Measurements from ENCODE around the gene GPBP1. TPM values are rescaled to one million over a fixed set of nuclear protein-coding genes. Genes with fewer than 3 reads are reported as not detected.

GPBP1 gene
- polyA plus RNA-seq, 1 of the 3 experiments (the other 2 are of a cell fraction), result 11.4 TPM

GRCh38 chr5:57244331-57244730, 70.5 kb downstream of the GPBP1 start:
- peaks cover 11 to 50% of the 10 kb centered on the region in 2 experiments for H3K36me3 ChIP-seq (replicated peaks in 1 of 2; ENCODE audit: control insufficient read depth in 1 of 2, insufficient read depth in 2 of 2, low read length in 1 of 2)
- no peak overlapping the region for H3K9ac ChIP-seq
- no peak overlapping the region for H3K27ac ChIP-seq (ENCODE audit: low read depth in 2 of 2, low read length in 1 of 2)
- H3K4me1 ChIP-seq (ENCODE audit: control insufficient read depth in 1 of 2, insufficient read depth in 2 of 2, low read depth in 1 of 2, low read length in 1 of 2), result no peaks in the 10 kb centered on the region
- DNase-seq, result no peak
- H3K4me3 ChIP-seq (ENCODE audit: low read depth in 2 of 2, low read length in 1 of 2), result no peak overlapping the region
- peaks cover 5% of the 10 kb centered on the region for H3K79me2 ChIP-seq (ENCODE audit: insufficient read depth)
- H2AFZ ChIP-seq (ENCODE audit: low read depth), result no peak overlapping the region
- H3F3A ChIP-seq (replicated peaks; ENCODE audit: insufficient read depth), result peaks cover 8% of the 10 kb centered on the region
- TF ChIP-seq TEAD4 (IDR thresholded peaks at IDR 0.05; ENCODE audit: borderline replicate concordance, insufficient read depth) (no peak), FOXJ3 (CRISPR knock-in tag; IDR thresholded peaks at IDR 0.05) (no peak), GATA2 (CRISPR knock-in tag; IDR thresholded peaks at IDR 0.05) (no peak), USF2 (IDR thresholded peaks at IDR 0.05; ENCODE audit: borderline replicate concordance, low read depth, low read length) (no peak), TCF12 (IDR thresholded peaks at IDR 0.05) (no peak), FOXM1 (IDR thresholded peaks at IDR 0.05; ENCODE audit: low read depth) (no peak), GABPA (IDR thresholded peaks at IDR 0.05; ENCODE audit: low read depth) (no peak), CTCF (IDR thresholded peaks at IDR 0.05) (no peak), EP300 (IDR thresholded peaks at IDR 0.05; ENCODE audit: borderline replicate concordance in 1 of 2, low read depth in 1 of 2, low read length in 1 of 2) (no peak), SMC3 (IDR thresholded peaks at IDR 0.05; ENCODE audit: low read depth, low read length) (no peak), RAD21 (IDR thresholded peaks at IDR 0.05; ENCODE audit: low read length) (no peak)
- H4K20me1 ChIP-seq (ENCODE audit: insufficient read depth), result no peaks in the 10 kb centered on the region
- H3K9me3 ChIP-seq, result no peaks in the 10 kb centered on the region
- H3K27me3 ChIP-seq (ENCODE audit: insufficient read depth), result no peaks in the 10 kb centered on the region
- H3K4me2 ChIP-seq, result no peak overlapping the region
- H3K9me2 ChIP-seq, result no peaks in the 10 kb centered on the region
- ChIA-PET POLR2A (no interaction called here), CTCF (no interaction called here)

GRCh38 chr5:57246426-57246825, 72.6 kb downstream of the GPBP1 start:
- peaks cover 8% of the 10 kb centered on the region for H3F3A ChIP-seq (replicated peaks; ENCODE audit: insufficient read depth)
- WGBS (ENCODE audit: low lambda C conversion rate), result 94% methylated on average over 2 of the region's 2 CpGs
- H3K9ac ChIP-seq, result no peak overlapping the region
- H3K36me3 ChIP-seq (replicated peaks in 1 of 2; ENCODE audit: control insufficient read depth in 1 of 2, insufficient read depth in 2 of 2, low read length in 1 of 2), result peaks cover 17 to 52% of the 10 kb centered on the region in 2 experiments
- peaks cover 5% of the 10 kb centered on the region; the same call in 1 of the 2 replicates for H3K79me2 ChIP-seq (ENCODE audit: insufficient read depth)
- no peak overlapping the region for H2AFZ ChIP-seq (ENCODE audit: low read depth)
- H4K20me1 ChIP-seq (ENCODE audit: insufficient read depth), result no peaks in the 10 kb centered on the region
- no peaks in the 10 kb centered on the region for H3K9me3 ChIP-seq
- POLR2A ChIA-PET, result no interaction called here
- H3K27ac ChIP-seq (ENCODE audit: low read depth in 2 of 2, low read length in 1 of 2), result no peak overlapping the region
- no peak overlapping the region for H3K4me2 ChIP-seq
- H3K27me3 ChIP-seq (ENCODE audit: insufficient read depth), result no peaks in the 10 kb centered on the region
- no peak overlapping the region for H3K4me3 ChIP-seq (ENCODE audit: low read depth in 2 of 2, low read length in 1 of 2)
- DNase-seq, result no peak
- CTCF ChIA-PET, result no interaction called here
- H3K9me2 ChIP-seq, result no peaks in the 10 kb centered on the region
- no peak for TF ChIP-seq GATA2 (CRISPR knock-in tag; IDR thresholded peaks at IDR 0.05)
- TF ChIP-seq RFX5 (IDR thresholded peaks at IDR 0.05; ENCODE audit: low read length), result no peak
- no peak for TF ChIP-seq PBX3 (IDR thresholded peaks at IDR 0.05)
- no peak for TF ChIP-seq YY1 (IDR thresholded peaks at IDR 0.05; ENCODE audit: low read depth)
- TF ChIP-seq USF2 (IDR thresholded peaks at IDR 0.05; ENCODE audit: borderline replicate concordance, low read depth, low read length), result no peak
- TF ChIP-seq TAF1 (IDR thresholded peaks at IDR 0.05; ENCODE audit: borderline replicate concordance, low read depth, low read length), result no peak
- no peak for TF ChIP-seq EZH2phosphoT487 (IDR thresholded peaks at IDR 0.05; ENCODE audit: borderline replicate concordance, low read depth)
- no peak for TF ChIP-seq RXRA (IDR thresholded peaks at IDR 0.05; ENCODE audit: borderline replicate concordance, low read depth)
- no peak for TF ChIP-seq RCOR1 (IDR thresholded peaks at IDR 0.05; ENCODE audit: low read length)
- no peaks in the 10 kb centered on the region for H3K4me1 ChIP-seq (ENCODE audit: control insufficient read depth in 1 of 2, insufficient read depth in 2 of 2, low read depth in 1 of 2, low read length in 1 of 2)
